Fibroblast of upper back skin (primary cell): ENCODE results near the gene GSE1.

Experiments used
- DNase-seq: peaks from one replicate; pipeline ENCODE4 v3.0.0-alpha.2; 2013

GSE1 gene

GRCh38 chr16:85636234-85636812, 23.2 kb downstream of the GSE1 start:
- no peak for DNase-seq

- no peak for DNase-seq
These were observed 24.1 kb downstream of the GSE1 start for GRCh38 chr16:85637061-85637807.

- no peak for DNase-seq
These were observed 24.9 kb downstream of the GSE1 start for GRCh38 chr16:85637808-85638647.

GRCh38 chr16:85638695-85639409, 25.7 kb downstream of the GSE1 start:
- no peak for DNase-seq

- no peak for DNase-seq
These were observed 26.6 kb downstream of the GSE1 start for GRCh38 chr16:85639529-85640253.

- no peak for DNase-seq
These were observed 27.1 kb downstream of the GSE1 start for GRCh38 chr16:85640254-85640558.

GRCh38 chr16:85640585-85640984, 27.5 kb downstream of the GSE1 start:
- DNase-seq, result no peak

GRCh38 chr16:85641305-85641704, 28.2 kb downstream of the GSE1 start:
- DNase-seq, result no peak

- no peak for DNase-seq
These were observed 28.7 kb downstream of the GSE1 start for GRCh38 chr16:85641776-85642176.

- DNase-seq, result no peak
These were observed 29.7 kb downstream of the GSE1 start for GRCh38 chr16:85642762-85643358.

GRCh38 chr16:85643631-85644030, 30.5 kb downstream of the GSE1 start:
- DNase-seq, result no peak

GRCh38 chr16:85644093-85644712, 31.1 kb downstream of the GSE1 start:
- DNase-seq, result no peak

- DNase-seq, result no peak
These were observed 32.0 kb downstream of the GSE1 start for GRCh38 chr16:85645021-85645589.

- DNase-seq, result no peak
These were observed 33.3 kb downstream of the GSE1 start for GRCh38 chr16:85646358-85646907.

- DNase-seq, result no peak
These were observed 33.9 kb downstream of the GSE1 start for GRCh38 chr16:85646976-85647375.

GRCh38 chr16:85648070-85648714, 35.1 kb downstream of the GSE1 start:
- DNase-seq, result no peak

- DNase-seq, result no peak
These were observed 35.7 kb downstream of the GSE1 start for GRCh38 chr16:85648805-85649204.

GRCh38 chr16:85649411-85650134, 36.5 kb downstream of the GSE1 start:
- DNase-seq, result no peak

- DNase-seq, result no peak
These were observed 37.2 kb downstream of the GSE1 start for GRCh38 chr16:85650135-85650843.
